RKO (cell line): Measurements from ENCODE around the gene GRID1.
"Not testable (repeated sequence)": the region's sequence is repeated elsewhere in the genome, so short reads cannot be mapped to it uniquely, and the experiment has no call there.

ENCODE experiments used
- DNase-seq: peaks from one replicate; pipeline ENCODE4 v3.0.0-alpha.2; 2016; ENCODE audit warnings: low spot score

The GRID1 gene

DNA sequence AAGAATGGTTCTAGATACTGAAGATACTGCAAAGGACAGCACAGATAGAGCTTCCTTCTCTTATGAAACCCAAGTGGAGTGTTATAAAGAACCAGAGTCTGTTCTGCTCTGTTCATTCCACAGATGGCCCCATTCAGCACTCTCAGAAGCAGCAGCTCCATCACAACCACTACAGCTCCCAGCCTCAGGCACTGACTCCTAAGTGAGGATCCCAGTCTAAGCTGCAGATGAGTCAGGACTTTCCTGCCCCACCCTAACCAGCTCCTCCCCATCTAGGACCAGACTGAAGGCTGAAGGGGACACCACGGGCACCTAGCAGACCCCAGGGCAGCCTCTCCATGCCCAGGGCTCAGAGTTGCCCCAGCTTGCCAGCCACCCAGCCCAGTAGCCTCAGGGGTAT lies 379.8 kb downstream of the GRID1 start:
- DNase-seq, result no peak

GRCh38 chr10:85983051-85983450 lies 383.5 kb downstream of the GRID1 start:
- DNase-seq, result no peak

- DNase-seq, result no peak
Measured at GRCh38 chr10:85979598-85979997, 387.0 kb downstream of the GRID1 start.

DNA sequence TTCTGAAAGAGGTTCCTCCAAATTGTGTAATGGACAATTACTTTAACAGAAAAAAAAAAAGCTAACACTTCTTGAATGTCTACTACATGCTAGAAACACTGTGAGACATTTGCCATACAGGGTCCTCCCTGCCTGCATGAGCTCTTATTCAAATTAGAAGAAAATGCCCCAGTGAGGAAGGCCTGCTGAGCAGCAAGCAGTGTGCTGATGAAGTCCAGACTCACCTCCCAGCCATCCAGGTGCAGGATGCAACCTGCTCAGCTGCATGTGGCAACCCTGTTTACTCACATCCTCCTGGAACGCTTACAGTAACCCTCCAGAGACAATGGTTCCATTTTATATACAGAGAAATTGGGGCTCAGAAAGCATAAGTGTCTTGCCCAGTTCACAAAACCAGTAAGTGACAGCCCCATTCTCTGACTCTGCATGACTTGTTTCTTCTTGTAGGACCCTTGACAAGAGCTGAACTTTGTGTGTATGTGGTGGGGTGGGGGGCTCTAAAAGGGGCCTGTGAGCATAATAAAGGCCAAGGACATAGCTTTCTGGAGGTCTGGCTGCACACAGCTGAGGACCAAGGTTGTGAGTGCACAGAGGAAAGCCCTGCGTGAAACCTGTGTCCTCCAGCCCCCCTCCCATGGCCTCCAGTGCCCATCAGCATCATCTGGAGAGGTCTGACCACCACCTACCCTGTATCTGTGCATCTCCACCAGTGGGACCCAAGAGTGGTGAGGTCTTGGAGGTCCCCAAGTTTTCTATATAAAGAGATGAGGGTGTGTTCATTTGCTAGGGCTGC lies 387.8 kb downstream of the GRID1 start:
- DNase-seq, result no peak

DNA sequence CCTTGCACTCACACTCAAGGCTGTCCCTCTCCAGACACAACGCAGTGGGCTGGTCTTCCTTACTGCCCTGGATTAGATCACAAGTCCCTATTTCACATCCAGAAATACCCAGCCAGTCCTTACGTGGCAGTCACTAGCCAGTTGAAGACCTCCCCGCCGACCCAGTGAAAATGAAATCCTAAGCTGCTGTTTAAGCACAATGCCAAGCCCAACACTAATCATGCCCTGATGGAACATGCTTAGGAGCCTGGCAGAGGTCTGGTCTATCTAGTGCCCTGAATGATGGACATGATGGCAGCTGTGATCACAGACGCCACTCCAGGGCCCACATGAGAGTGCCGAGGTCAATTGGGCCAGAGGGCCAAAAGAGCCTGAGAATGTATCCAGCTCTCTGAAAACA lies 389.0 kb downstream of the GRID1 start:
- DNase-seq, result no peak

- DNase-seq, result no peak
Measured at GRCh38 chr10:85976267-85976793, 390.3 kb downstream of the GRID1 start.

DNA sequence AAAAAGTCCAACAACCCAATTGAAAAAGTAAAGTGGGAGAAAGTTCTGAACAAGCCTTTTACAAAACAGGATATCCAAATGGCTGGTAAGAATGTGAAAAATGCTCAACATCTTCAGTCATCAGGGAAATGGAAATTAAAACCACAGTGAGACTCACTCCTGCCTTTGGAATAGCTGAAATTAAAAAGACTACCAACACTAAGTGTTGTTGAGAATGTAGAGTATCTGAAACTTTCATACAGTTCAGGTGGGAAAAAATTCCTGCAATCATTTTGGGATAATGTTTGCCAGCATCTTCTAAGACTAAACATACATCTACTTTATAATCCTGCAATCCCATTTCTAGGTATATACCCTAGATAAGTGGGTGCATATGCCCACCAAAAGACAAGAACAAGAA lies 395.1 kb downstream of the GRID1 start:
- no peak for DNase-seq

GRCh38 chr10:85967594-85967993 lies 399.0 kb downstream of the GRID1 start:
- DNase-seq, result peak; percentile 69

DNA sequence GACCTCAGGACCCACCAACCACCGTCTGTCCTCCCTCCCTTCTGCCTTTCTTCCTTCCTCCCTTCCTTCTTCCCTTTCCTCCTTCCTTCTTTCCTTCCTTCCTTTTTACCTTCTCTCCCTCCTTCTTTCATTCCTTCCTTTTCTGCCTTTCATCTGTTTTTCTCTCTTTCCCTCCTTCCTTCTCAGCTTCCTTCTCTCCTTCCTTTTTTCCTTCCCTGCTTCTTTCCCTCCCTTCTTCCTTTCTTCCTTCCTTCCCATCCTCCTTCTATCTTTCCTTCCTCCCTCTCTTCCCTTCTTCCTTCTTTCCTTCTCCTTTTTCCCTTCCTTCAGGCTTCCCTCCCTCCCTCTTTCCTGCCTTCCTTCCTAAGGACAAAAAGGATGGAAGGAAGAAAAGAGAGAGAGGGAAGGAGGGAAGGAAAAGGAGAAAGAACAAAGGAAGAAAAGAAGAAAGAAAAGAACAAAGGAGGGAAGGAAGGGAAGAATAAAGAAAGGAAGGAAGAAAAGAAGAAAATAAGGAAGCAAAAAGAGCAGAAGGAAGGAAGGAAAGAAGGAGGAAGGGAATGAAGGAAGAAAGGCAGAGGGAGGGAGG lies 405.0 kb downstream of the GRID1 start:
- DNase-seq, result no peak

- no peak for DNase-seq
Measured at GRCh38 chr10:85961073-85961472, 405.5 kb downstream of the GRID1 start.

GRCh38 chr10:85959239-85959638 lies 407.4 kb downstream of the GRID1 start:
- no peak for DNase-seq

DNA sequence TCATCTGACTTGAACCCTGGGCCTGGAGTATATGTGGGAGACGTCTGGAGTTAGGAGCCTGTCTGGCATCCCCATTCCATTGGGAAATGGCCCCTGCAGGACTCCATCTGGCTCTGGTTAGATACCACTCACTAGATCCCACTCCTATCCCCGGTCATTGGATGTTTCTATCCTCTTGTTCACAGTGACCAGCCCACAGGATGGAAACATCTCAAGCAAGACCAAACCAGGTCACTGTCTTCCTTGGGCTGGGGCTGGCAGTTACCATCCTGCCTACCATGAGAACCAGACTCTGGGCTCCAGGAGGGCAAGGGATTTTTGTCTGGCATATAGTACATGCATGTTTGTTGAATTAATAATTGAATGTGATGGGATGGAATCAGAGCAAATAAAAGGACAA lies 415.7 kb downstream of the GRID1 start:
- no peak for DNase-seq

DNA sequence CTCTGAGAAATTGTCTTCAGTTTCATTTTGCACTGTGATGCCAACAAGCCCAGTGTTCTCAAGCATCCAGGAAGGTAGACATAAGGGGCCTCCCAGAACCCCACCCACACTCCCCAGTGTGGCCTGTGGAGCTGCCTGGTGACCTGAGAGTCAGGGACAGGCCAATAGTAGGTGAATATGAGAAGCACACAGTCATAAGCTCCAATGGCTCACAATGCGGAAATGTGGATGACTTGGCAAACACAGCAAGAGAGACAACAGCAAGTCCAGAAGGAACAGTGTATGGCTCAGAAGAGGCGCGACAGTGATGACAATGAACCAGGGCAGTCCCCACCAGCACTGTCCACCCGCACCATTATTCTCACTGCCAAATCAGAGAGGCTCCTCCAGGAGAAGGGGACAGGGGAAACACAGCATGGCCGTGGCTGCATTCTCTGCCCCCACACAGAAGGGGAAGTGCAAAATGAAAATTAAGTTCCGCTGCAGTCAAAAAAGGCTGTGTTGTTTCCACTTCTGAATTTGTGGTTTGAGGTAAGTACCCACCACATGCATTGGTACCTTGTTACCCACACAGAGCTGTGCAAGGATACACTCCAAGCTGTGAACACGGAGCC lies 419.8 kb downstream of the GRID1 start:
- no peak for DNase-seq

DNA sequence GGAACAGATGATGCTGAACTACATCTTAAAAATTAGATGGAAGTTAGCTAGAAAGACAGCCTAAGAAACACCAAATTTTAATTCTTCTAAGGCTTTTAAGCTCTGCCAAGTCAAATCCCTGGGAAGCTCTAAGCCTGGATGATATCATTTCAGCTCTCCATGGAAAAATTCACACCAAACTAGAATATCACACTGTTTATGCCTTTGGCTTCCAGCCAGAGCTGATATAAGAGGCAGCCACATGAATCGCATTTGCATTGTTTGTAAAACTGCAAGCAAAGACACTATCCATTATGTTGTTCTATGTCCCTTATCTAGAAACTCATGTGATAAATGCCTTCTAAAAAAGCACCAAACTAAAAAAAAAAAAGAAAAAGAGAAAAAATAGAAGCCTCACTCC lies 430.4 kb downstream of the GRID1 start:
- no peak for DNase-seq

- DNase-seq, result no peak
Measured at GRCh38 chr10:85934586-85934985, 432.0 kb downstream of the GRID1 start.

GRCh38 chr10:85929993-85930392 lies 436.6 kb downstream of the GRID1 start:
- DNase-seq, result not testable (repeated sequence)

DNA sequence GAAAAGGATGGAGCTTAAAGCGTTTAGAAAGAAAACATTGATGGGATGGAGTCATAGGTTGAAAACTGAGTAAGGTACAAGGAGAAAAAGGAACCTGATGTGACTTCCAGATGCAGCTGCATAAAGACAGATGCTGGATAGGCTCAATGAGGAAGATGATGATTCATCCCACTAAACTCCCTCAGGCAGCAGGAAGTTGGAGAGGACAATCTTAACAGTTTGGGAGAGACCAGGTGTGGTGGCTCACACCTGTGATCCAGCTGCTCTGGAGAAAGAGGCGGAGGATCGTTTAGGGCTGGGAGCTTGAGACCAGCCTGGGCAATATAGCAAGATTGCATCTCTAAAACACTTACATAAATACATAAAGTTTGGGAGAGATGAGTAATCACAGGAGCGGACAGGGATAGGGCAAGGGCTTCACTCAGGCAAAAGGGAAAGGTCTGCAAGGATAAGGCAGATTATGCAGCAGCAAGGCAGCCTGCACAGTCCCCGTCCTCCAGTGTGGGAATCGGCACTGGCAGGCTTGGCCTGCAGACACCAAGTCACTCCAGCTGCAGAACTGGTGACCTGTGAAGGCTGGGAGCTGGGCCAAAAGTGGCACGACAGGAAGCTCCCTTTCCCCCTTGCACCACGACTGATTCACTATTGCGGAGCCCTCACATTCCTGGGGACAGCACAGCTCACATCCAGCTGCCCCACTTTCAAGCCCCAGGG lies 438.5 kb downstream of the GRID1 start:
- DNase-seq, result no peak

DNA sequence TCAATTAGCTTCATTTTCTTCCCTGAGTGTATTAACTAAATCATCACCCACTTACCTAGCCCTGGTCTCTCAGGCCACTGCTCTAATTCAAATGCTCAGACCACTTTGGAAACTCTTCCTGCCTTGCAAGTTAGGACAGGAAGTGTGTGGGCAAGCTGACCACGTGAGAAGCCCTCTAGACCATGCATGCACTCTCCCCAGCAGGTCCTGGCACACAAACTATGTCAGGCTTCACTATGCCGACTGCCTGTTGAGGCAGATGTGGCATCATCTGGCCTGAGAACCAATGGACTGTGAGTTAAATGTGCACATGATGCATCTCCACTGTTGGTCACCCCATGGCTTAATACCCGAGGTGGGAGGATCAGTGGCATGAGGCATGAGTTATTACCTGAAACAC lies 439.6 kb downstream of the GRID1 start:
- DNase-seq, result no peak

- no peak for DNase-seq
Measured at GRCh38 chr10:85926136-85926535, 440.5 kb downstream of the GRID1 start.

GRCh38 chr10:85925201-85925750 lies 441.3 kb downstream of the GRID1 start:
- DNase-seq, result no peak

DNA sequence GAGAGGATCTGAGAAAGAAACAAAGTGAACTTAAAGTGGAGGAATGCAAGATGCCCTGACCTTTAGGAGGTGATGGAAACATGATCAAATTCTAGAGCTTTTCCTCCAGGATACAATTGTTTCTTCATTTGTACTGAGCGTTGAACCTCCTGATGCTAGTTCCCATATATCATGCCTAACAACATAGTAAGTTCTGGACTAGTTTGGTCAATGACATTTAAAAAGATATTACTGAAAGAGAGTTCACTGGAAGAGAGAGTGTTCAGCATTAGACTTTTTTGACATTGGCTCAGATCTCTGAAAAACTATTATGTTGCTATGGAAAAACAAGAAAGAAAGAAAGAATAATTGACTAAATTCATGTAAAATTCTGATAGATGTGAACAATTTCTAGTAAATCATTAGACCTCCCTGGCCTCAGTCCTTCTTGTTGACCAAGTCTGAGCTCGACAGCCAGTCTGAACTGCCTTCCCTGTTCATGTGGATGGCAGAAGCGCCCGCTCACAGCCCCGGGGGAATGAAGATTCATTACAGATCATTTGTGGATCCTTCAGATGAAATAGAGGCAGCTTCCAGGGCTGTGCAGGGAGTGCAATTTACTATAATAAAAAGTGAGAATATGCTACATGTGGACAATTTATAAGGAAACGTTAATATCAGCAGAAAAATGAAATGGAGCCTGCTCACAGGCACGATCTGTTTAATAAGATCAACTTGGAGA lies 442.1 kb downstream of the GRID1 start:
- DNase-seq, result no peak
